HUES48 (cell line): ENCODE data around the gene NAT8.
"Not testable (repeated sequence)": the region's sequence is repeated elsewhere in the genome, so short reads cannot be mapped to it uniquely, and the experiment has no call there.

Experiments used
- H3K27ac ChIP-seq: one replicate; pipeline ENCODE4 v1.7.0; 2013; ENCODE audit warnings: low read depth, low read length, inconsistent platforms
- H3K27me3 ChIP-seq: 2 replicates; pipeline ENCODE4 v1.6.1; 2013; ENCODE audit warnings: mild to moderate bottlenecking, low read length; ENCODE audit not compliant: control insufficient read depth, insufficient read depth
- H3K36me3 ChIP-seq: 2 replicates; pipeline ENCODE4 v1.6.1; 2013; ENCODE audit warnings: low read length; ENCODE audit not compliant: control insufficient read depth, insufficient read depth
- H3K4me1 ChIP-seq: 2 replicates; pipeline ENCODE4 v1.6.1; 2013; ENCODE audit warnings: mild to moderate bottlenecking, low read length; ENCODE audit not compliant: control insufficient read depth, insufficient read depth
- H3K4me3 ChIP-seq: 2 replicates; pipeline ENCODE4 v1.5.1; 2013; ENCODE audit warnings: mild to moderate bottlenecking, low read depth, low read length
- H3K9ac ChIP-seq: 2 replicates; pipeline ENCODE4 v1.6.1; 2013; ENCODE audit warnings: mild to moderate bottlenecking, low read depth, low read length, moderate library complexity
- H3K9me3 ChIP-seq: 2 replicates; pipeline ENCODE4 v1.6.1; 2013; ENCODE audit warnings: low read length; ENCODE audit not compliant: control insufficient read depth, insufficient read depth

The NAT8 gene

GRCh38 chr2:73669976-73670375 lies 27.8 kb upstream of the NAT8 start:
- H3K36me3 ChIP-seq, H3K4me3 ChIP-seq, H3K9ac ChIP-seq, H3K4me1 ChIP-seq, H3K9me3 ChIP-seq, H3K27ac ChIP-seq, H3K27me3 ChIP-seq: not testable (repeated sequence)

GRCh38 chr2:73667239-73667638 lies 25.0 kb upstream of the NAT8 start:
- not testable (repeated sequence) for H3K9me3 ChIP-seq, H3K36me3 ChIP-seq, H3K4me3 ChIP-seq, H3K4me1 ChIP-seq, H3K27ac ChIP-seq, H3K9ac ChIP-seq, H3K27me3 ChIP-seq

GRCh38 chr2:73654175-73654574 lies 12.0 kb upstream of the NAT8 start:
- H3K9ac ChIP-seq: no peak overlapping the region
- H3K9me3 ChIP-seq: peaks cover 2% of the 10 kb centered on the region; the same call in 1 of the 2 replicates
- no peaks in the 10 kb centered on the region for H3K36me3 ChIP-seq
- H3K4me3 ChIP-seq: no peak overlapping the region
- H3K4me1 ChIP-seq: no peaks in the 10 kb centered on the region
- H3K27ac ChIP-seq: no peak overlapping the region
- no peaks in the 10 kb centered on the region for H3K27me3 ChIP-seq

GRCh38 chr2:73652348-73652747 lies 10.1 kb upstream of the NAT8 start:
- Histone ChIP-seq H3K27me3 (no peaks in the 10 kb centered on the region), H3K9ac (no peak overlapping the region), H3K27ac (no peak overlapping the region), H3K9me3 (peaks cover 7% of the 10 kb centered on the region; the same call in 1 of the 2 replicates), H3K4me1 (no peaks in the 10 kb centered on the region), H3K36me3 (no peaks in the 10 kb centered on the region), H3K4me3 (no peak overlapping the region)

GRCh38 chr2:73651591-73652230 lies 9.5 kb upstream of the NAT8 start:
- H3K4me3 ChIP-seq: no peak overlapping the region
- H3K4me1 ChIP-seq: no peaks in the 10 kb centered on the region
- H3K36me3 ChIP-seq: no peaks in the 10 kb centered on the region
- H3K9ac ChIP-seq: no peak overlapping the region
- no peak overlapping the region for H3K27ac ChIP-seq
- H3K9me3 ChIP-seq: peaks cover 7% of the 10 kb centered on the region; the same call in 1 of the 2 replicates
- no peaks in the 10 kb centered on the region for H3K27me3 ChIP-seq

DNA sequence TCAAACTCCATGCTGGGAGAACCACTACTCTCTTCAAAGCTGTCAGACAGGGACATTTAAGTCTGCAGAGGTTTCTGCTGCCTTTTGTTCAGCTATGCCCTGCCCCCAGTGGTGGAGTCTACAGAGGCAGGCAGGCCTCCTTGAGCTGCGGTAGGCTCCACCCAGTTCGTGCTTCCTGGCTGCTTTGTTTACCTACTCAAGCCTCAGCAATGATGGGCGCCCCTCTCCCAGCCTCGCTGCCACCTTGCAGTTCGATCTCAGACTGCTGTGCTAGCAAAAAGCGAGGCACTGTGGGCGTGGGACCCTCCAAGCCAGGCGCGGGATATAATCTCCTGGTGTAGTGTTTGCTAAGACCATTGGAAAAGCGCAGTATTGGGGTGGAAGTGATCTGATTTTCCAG lies 5.5 kb upstream of the NAT8 start:
- not testable (repeated sequence) for H3K4me3 ChIP-seq, H3K9ac ChIP-seq, H3K36me3 ChIP-seq, H3K27me3 ChIP-seq, H3K9me3 ChIP-seq, H3K27ac ChIP-seq, H3K4me1 ChIP-seq

DNA sequence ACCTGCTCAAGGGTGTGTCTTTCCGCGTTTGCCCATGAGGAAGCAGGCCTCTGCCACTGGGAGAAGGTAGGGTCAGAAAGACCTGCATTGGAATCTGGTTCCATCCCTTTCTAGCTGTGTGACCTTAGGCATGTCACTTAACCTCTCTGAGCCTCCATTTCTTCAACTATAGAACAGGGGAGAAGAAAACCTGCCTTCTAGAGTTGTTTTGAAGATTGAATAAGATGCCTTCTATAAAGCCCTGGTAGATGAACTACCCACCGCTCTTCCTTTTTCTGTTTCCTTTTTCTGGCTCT lies 507 bp downstream of the NAT8 start:
- peaks cover 31% of the 10 kb centered on the region for H3K9me3 ChIP-seq
- H3K27ac ChIP-seq: no peak overlapping the region
- no peak overlapping the region for H3K9ac ChIP-seq
- H3K4me3 ChIP-seq: no peak overlapping the region
- no peaks in the 10 kb centered on the region for H3K27me3 ChIP-seq
- no peaks in the 10 kb centered on the region for H3K4me1 ChIP-seq
- H3K36me3 ChIP-seq: no peaks in the 10 kb centered on the region

DNA sequence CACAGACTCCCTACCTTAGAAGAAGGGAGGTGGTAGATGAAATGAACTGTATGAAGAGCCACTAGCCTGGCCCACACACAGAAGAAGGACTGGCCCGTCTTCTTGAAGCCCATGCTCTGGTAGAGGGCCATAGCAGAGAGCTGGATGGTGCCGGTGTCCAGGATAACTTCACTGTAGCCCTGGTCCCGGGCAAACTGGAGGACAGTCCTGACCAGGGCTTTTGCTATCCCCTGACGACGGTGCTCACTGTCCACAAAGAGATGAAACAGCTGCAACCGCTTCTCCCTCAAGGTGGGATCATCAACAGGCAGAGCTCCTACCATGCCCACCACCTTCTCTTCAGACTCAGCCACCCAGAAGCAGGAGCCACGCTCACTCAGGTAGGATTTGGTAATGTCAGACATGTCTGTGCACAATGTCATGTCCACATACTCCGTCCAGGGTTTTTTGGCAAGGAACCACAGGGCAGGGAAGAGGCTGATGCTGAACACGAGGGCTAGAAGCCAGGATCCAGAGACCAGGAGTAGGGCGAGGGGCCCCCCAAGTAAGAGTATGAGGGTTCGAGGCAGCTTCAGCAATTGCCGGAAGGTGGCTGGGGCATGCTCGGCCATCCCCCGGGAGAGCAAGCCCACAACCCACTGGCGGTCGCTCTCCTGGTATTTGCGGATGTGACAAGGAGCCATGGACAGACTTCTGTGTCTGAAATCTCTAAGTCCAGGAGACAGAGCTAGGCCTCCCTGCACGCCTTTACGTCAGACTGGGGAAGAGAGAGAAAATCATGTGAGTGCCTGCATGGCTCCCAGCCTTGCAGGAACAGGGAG lies 1.1 kb downstream of the NAT8 start:
- Histone ChIP-seq H3K4me1 (no peaks in the 10 kb centered on the region), H3K27me3 (no peaks in the 10 kb centered on the region), H3K9me3 (peaks cover 31% of the 10 kb centered on the region), H3K36me3 (no peaks in the 10 kb centered on the region), H3K27ac (no peak overlapping the region), H3K4me3 (no peak overlapping the region), H3K9ac (no peak overlapping the region)

DNA sequence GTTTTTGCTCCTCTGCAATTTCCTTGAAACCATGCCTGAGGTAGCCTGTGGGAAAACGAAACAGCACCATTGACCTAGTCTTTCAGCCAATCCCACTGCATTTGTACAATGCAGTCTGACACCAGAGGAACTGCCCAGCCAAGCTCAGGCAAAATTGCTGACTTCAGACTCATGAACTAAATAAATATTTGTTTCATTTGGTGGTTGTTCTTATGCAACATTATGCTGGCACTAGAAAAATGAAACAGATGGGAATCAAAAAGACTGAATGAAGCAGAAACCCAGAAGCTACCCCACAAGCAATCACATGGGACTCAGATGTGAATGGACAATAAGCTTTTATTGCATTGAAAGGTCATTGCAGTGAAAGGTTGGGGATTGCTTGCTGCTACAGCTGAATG lies 1.7 kb downstream of the NAT8 start:
- H3K9ac ChIP-seq: no peak overlapping the region
- no peak overlapping the region for H3K27ac ChIP-seq
- peaks cover 31% of the 10 kb centered on the region for H3K9me3 ChIP-seq
- no peaks in the 10 kb centered on the region for H3K27me3 ChIP-seq
- H3K4me1 ChIP-seq: no peaks in the 10 kb centered on the region
- H3K36me3 ChIP-seq: no peaks in the 10 kb centered on the region
- no peak overlapping the region for H3K4me3 ChIP-seq

GRCh38 chr2:73638429-73638828 lies 3.8 kb downstream of the NAT8 start:
- no peak overlapping the region for H3K9ac ChIP-seq
- no peaks in the 10 kb centered on the region for H3K4me1 ChIP-seq
- H3K4me3 ChIP-seq: no peak overlapping the region
- no peak overlapping the region for H3K27ac ChIP-seq
- peaks cover 31% of the 10 kb centered on the region for H3K9me3 ChIP-seq
- H3K27me3 ChIP-seq: no peaks in the 10 kb centered on the region
- no peaks in the 10 kb centered on the region for H3K36me3 ChIP-seq

GRCh38 chr2:73636977-73637376 lies 5.2 kb downstream of the NAT8 start:
- not testable (repeated sequence) for H3K36me3 ChIP-seq, H3K4me1 ChIP-seq, H3K27me3 ChIP-seq, H3K4me3 ChIP-seq, H3K9ac ChIP-seq, H3K27ac ChIP-seq
- peaks cover 28% of the 10 kb centered on the region for H3K9me3 ChIP-seq
